Activated CD8-positive, alpha-beta memory T cell treated with anti-CD3 and anti-CD28 coated beads, Interleukin-2, amount 50 U/mL, for 24 hours (primary cell): ENCODE results near the gene RMND5B.
"Not testable (repeated sequence)": the region's sequence is repeated elsewhere in the genome, so short reads cannot be mapped to it uniquely, and the experiment has no call there.

Experiments used
- DNase-seq: peaks from one replicate; pipeline ENCODE4 v3.0.0-alpha.2; 2020; ENCODE audit errors: extremely low read depth

Gene RMND5B, protein sequence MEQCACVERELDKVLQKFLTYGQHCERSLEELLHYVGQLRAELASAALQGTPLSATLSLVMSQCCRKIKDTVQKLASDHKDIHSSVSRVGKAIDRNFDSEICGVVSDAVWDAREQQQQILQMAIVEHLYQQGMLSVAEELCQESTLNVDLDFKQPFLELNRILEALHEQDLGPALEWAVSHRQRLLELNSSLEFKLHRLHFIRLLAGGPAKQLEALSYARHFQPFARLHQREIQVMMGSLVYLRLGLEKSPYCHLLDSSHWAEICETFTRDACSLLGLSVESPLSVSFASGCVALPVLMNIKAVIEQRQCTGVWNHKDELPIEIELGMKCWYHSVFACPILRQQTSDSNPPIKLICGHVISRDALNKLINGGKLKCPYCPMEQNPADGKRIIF

DNA sequence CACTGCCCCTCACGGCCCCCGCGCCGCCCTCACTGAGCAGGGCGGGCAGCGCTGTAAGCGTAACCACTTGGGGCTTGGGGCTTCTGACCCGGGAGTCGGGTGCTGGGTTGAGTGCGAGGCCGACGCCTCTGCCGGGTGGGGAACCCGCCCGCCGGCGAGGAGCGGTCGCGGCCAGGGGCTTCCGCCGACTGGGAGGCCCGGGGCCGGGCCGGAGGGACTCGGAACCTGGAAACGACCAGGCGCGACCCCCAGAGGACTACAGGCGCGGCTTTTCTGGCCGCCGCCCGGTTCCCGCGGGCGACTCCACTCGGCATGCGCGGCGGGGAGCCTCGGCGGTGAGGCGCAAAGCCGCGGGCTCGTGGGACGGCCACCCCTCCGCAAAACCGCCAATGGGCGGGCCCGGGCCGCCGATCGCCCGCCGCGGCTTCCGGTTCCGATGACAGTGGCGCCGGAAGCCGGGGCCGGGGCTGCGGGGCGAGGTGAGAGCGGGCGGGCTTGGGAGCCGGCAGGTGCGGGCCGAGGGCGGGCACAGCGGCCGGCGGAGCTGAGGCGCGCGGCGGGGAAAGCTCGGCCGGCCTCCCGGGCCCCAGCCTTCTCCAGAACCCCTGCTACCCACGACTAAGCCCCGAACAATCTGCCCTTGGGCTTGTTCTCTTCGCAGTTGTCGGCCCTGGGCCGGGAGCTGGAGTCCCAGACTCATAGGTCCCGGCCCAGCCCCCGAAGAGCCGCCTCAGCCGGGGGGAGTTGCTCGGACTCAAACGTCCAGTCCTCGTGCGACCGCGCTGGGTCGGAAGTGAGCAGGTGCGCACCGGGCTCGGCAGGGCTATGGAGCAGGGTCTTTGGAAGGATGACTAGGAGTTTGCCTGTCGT, at the start of gene RMND5B:
RMND5B (plus strand) TSS at position 439 of the 870 bp plus-strand sequence. CDS start 7,106 bp downstream, outside the sequence.
- peak; percentile 36 for DNase-seq

DNA sequence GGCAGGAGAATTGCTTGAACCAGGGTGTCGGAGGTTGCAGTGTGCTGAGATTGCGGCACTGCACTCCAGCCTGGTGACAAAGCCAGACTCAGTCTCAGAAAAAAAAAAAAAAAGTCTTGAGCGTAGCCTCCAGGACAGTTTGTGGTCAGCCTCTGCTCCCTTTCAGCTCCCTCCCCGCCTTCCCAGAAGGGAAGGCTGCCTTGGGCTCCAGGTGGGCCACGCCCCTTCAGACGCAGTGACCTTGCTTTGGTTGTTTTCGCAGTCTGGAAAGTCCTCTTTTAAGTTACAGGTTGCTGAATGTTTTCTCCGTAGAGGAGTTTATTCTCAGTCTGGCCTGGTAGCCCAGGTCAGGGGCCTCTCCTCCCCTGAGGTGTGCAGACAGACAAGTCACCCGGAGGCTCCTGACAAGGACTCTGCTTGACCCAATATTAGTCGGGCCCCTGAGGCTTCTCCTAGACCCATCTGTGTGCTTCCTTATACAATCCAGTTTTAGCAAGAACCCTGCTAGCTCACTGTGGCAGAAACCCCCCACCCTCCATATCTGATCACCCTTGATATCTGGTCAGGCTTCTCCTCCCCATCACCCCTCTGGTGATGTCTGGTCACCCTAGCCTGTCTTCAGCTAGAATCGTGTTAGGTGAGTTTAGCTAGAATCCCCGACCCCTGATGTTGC, 49.1 kb upstream of the RMND5B start:
- DNase-seq, result no peak

DNA sequence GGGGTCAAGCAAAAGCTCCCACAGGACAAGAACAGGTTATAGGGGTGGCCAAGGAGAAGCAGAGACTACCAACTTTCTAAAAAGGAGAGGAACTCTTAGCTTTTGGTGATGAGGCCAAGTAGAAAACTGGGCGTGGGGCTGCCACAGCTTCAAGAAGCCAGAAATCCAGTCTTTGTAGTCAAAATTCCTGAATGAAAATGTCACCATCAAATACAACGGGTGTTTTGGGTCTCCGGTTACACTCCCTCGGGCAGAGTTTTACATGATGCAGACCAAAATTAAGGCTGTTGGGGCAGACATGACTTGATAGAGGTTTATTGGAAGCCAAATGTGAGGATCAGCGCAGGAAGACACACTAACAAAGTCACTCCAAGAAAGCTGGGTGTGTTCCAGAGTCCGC, 46.9 kb upstream of the RMND5B start:
- no peak for DNase-seq

DNA sequence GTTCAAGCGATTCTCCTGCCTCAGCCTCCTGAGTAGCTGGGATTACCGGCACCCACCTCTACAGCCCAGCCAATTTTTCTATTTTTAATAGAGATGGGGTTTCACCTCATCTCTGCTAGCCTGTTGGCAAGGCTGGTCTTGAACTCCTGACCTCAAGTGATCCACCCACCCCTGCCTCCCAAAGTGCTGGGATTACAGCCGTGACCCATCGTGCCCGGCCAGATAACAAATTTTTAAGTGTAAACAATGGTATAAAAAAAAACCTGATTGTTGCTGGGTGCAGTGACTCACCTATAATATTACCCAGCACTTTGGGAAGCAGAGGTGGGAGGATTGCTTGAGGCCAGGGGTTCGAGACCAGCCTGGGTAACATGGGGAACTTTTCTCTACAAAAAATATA, 45.5 kb upstream of the RMND5B start:
- no peak for DNase-seq

DNA sequence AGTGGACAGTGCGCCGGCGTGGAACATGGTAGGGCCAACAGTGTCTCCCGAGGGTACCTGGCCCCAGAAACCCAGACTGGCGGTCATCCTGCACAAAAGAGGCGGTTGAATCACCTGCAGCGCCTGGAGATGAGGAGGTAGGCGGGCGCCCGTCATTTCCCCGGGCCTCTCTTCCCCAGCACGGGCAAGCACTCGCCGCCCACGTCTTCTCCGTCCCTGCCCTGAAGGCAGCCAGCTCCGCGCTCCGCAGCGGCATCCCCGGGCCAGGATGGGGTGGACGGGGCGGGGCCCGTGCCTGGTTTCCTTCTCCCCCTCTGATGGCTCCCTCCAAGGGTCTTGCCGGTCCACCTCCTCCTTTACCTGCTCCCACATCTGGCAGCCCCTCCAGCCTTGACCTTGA, 44.5 kb upstream of the RMND5B start:
- DNase-seq, result no peak

DNA sequence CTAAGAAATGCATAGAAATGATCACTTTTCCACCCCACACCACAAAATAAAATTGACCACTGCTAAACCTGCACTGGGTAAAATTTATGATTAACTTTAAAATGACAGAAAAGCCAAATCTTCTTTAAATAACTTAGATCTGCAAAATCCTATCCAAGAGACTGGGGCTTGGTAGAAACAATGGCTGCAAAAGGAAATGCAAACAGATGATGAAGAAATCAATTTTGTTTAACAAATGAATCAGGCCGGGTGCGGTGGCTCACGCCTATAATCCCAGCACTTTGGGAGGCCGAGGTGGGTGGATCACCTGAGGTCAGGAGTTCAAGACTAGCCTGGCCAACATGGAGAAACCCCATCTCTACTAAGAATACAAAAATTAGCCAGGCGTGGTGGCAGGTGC, 43.6 kb upstream of the RMND5B start:
- DNase-seq, result not testable (repeated sequence)

DNA sequence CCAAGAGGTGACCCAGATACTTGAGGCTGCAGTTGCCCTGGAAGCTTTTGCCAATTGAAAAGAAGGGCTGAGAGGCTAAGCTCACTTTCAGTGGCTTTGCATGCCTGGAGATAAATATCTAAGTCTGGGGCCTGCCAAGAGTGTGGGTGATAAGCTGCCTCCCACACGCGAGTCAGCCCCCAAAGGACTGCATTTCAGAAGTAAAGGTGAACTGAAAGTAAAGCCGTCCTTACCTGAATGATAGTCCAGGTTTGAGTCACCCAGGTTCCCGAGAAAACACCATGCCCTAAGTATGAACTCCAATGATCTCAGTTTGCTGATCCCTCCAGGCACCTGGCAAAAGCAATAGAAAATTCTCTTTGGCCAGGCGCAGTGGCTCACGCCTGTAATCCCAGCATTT, 40.0 kb upstream of the RMND5B start:
- DNase-seq, result no peak

DNA sequence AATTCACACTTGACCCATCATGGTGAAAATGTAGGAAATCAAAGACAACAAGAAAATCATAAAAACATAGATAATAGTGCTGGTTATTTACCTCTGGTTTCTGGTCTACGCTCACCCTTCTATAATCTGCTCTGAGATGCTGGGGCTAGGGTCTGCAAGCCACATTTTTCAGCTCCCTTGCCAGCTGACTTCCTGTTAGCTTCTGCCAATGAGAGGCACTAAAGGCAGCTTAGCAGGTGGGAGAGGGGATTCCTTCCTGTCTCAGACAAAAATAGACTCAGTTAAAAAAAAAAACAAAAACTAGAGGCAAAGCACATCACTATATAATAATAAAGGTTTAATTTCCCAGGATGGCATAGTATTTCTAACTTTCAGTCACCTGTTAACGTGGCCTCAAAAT, 37.7 kb upstream of the RMND5B start:
- DNase-seq, result no peak

DNA sequence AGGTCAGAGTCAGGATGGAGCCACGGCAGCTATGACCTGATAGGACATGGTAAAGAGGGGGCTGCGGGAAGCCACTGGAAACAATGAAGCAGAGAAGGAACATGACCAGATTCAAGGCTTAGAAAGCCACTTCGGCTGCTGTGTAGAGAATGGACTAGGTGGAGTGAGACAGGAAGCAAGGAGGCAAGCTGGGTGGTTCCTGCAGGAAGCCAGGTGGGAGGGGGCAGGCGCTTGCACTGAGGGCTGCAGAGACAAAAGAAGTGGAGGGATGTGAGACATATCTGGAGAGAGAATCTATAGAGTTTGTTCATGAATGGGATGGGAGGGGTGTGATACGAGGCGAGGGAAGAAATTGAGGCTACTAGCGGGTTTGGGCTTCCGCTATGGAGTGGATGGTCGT, 36.5 kb upstream of the RMND5B start:
- DNase-seq, result no peak

DNA sequence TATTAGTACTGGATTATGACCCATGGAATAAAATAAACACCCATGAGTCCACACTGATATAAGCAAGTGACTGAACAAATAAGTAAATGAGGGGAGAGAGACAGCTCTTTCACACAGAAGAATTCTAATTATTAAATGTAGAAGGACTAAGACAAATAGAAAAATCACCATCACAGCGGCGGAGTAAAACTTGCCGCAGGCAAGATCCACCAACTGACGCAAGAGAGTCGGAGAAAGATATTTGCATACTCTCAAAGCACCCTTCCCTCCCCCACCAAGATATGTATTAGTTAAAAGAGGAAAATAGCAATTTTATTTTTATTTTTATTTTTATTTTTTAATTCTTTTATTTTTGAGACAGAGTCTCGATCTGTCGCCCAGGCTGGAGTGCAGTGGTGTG, 32.1 kb upstream of the RMND5B start:
- no peak for DNase-seq

DNA sequence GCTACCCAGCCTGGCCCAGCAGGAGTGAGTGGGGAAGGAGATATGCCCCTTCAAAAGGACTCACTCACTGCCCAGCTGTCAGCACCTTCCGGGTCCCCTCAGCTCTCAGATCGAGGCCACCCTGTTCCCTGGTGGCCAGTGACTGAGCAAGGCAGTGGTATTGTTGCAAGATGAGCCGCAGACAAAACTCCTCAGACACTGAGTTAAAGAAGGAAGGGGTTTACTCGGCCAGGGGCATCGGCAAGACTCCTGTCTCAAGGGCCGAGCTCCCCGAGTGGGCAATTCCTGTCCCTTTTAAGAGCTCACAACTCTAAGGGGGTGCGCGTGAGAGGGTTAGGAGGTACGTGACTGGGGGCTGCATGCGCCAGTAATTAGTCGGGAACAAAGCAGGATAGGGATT, 27.2 kb upstream of the RMND5B start:
- DNase-seq, result no peak

DNA sequence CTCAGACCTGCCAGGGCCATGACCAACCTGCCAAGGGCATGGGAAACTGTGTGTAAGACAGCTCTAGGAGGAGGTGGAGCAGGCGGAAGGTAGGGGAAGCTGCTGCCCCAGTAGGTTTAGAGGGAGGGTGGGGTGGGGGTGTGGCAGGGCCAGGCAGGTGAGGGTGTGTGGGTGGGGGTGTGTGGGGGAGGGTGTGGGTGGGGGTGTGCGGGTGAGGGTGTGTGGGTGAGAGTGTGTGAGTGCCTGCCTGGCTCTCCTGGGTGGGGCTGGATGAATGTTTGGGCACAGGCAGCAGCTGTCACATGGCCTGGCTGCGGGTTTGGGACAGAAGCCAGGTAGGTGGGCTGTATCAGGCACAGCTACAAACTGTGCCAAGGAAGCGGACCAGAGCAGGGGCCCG, 26.3 kb upstream of the RMND5B start:
- DNase-seq, result no peak

DNA sequence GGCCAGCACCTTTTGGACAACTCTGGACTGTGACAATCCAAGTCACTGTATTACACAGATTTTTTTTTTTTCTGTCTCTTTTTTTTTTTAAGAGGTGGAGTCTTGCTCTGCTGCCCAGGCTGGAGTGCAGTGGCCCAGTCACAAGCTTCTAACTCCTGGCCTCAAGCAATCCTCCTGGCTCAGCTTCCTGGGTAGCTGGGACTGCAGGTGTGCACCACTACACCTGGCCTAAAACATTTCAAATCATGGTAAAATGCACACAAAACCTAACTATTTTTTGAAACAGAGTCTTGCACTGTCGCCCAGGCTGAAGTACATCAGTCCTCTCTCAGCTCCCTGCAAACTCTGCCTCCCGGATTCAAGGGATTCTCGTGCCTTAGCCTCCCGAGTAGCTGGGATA, 24.7 kb upstream of the RMND5B start:
- DNase-seq, result no peak

DNA sequence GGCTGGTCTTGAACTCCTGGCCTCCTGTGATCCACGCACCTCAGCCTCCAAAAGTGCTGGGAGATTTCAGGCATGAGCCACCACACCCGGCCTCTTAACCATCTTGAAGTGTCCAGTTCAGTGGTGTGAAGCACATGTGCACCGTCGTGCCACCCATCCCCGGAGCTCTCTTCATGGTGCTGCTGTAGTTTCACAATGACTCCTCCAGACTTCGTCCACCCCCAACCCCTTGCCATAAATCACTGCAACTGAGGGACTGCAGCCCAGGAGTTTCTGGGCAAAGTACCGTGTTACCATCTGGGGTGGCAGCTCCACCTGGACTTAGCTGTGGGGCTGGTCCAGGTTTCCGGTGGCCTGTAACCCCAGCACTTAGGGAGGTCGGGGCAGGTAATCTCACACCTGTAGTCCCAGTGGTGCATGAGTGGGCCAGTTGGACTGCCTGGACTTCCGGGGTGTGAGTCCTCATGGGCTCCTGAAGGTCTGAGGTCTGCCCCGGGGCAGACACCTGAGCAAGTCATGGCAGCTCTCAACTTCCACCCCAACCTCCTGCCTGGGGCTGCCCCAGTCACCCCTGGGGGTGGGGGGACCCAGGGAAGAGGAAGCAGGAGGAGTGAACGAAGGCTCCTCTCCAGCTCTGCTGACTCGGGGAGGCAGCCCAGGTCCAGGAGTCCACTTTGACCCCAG, 24.1 kb upstream of the RMND5B start:
- DNase-seq, result no peak

DNA sequence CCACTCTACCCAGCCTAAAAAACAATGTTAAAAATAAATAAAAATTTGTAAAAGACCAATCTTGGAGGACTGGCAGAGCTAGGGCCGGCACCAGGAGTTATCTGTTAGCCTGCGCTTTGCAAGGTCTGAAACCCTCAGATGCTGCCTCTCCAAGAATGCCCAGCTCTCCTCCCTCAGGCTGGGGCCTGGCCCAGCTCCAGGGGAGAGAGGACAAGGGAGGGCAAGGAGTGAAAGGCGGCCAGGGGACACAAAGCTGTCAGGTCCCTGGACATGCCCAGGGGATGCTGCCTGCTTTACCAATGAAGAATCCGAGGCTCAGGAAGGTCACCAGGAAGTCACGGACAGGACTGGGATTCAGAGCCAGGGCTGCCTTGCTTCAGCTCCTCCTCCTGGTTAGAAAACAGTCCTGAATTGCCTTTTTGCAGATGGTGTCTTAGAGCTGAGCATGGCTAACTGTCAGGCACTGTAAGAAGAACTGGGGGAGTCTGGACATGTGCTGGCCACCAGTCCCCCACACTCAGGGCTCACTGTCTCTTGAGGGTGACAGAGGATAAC, 23.0 kb upstream of the RMND5B start:
- no peak for DNase-seq

DNA sequence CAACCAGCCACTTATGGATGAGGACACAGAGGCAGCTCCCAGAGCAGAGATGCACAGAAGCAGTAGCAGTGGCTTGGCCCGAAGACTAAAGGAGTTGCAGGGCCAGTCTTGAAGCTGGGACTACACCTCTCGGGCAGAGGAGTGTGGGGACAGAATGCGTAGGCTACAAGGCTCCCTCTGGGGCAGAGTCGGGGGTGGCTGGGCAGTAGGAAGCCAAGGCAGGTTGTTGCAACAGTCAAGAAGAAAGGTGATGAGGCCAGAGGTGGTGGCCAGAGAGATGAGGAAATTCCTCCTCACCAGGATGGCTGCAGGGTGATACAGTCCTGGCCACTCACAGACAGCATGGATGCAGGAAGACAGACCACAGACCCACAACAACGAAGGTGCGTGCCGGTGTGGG, 22.4 kb upstream of the RMND5B start:
- no peak for DNase-seq

DNA sequence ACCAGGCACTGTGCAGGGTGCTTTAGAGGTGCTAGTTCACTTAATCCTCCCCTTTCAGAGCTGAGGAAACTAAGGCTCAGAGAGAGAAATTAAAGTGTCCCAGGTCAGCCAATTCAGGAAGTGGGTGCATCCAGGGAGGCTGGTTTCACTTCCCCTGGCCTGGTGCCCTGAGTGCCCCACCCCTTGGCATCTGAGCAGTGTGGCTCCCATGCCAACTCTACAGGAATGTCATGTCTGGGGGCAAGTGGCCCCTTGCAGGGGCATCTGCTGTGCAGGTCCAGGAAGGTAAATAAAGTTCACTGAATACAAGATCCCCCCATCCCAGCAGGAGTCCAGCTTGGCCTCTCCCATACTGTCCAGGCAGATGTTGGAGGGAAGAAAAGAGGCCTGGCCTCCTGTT, 21.8 kb upstream of the RMND5B start:
- DNase-seq, result no peak

DNA sequence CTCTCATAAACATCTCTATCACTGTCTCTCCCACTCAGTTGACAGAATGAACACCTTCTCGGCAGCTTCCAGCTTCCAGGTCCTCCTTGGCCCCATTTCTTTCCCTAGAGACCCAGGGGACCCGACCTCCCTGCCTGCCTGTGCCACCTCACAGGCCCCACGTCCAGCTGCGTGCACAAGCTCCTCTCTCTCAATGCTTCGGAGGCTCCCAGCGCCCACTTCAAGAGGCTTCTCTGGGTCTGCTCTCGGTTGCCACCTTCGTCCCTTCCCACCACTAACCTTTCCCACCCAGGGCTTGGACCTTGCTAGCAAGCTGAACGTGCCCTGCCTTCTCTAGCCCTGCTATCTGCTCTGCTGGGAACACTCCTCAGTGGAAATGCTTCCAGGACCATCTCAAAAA, 20.3 kb upstream of the RMND5B start:
- DNase-seq, result no peak

DNA sequence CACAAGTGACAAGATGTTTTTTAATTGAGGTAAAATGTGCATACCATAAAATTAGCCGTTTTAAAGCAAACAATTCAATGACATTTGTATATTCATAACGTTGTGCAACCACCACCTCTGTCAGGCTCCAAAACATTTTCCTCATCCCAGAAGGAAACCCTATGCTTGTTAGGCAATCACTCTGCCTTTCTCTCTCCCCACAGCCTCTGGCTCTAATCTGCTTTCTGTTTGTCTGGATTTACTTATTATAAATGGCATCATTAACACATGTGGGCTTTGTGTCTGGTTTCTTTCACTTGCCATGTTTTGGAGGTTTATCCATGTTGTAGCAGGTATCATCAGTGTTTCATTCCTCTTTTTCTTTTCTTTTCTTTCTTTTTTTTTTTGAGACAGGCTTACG, 18.9 kb upstream of the RMND5B start:
- DNase-seq, result no peak

DNA sequence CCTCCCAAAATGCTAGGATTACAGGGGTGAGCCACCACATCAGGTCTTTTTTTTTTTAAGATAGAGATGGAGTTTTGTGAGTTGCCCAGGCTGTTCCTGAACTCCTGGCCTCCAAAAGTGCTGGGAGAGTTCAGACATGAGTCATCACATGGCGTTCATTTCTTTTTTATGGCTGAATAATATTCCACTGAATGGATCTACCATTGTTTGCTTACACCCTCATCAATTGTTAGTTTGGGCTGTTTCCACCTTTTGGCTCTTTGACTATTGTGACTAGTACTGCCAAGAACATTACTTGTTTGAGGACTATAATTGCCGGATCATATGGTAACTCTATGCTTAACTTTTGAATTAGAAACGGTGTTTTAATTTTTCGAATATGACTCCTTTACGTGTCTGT, 18.3 kb upstream of the RMND5B start:
- no peak for DNase-seq

DNA sequence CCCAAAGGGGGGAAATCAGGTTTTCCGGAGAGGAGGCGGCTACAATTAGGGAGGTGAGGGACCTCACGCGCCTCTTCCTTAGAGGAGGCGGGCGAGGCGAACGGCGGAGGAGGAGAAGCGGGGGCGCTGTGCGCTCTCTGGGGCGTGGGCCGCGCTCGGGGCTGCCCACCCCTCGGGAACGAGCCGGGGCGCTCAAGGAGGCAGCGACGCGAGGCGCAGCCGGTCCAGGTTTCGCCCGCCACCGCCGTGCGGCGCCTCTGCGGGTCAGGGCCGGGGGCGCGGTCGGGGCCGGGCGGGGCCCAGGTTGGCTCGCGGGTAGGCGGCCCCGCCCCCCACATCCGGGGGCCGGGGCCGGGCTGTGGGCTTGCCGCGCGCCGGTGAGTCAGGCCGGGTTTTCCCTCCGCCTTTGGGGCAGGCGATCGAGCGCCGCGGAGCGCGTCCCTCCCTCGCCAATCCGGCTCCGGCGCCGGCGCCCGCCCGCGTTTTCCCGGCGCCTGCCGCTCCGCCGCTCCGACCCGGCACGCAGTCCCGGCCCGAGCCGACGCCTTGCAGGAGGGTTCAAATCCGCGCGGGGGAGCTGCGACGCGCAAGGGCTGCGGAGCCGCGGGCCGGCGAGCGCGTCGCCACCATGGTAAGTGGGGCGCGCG, 17.6 kb upstream of the RMND5B start, which contains the start of gene N4BP3:
N4BP3 (plus strand) TSS at position 392 of the 647 bp plus-strand sequence. CDS start 6,052 bp downstream, outside the sequence.
- DNase-seq, result peak; percentile 49
